NB4 (cell line): ENCODE results near the gene NCOA6.
"Not testable (repeated sequence)": the region's sequence is repeated elsewhere in the genome, so short reads cannot be mapped to it uniquely, and the experiment has no call there.

Source experiments
- DNase-seq: peaks from one replicate; pipeline ENCODE4 v3.0.0; 2010; ENCODE audit warnings: low read depth
- H3K4me3 ChIP-seq: one replicate; pipeline ENCODE4 v1.5.1; 2011; ENCODE audit warnings: mild to moderate bottlenecking, low read depth, low read length, moderate library complexity
- MAX ChIP-seq: IDR thresholded peaks from 2 replicates; pipeline ENCODE4 v1.6.1; 2011; ENCODE audit warnings: low read depth, low read length
- MYC ChIP-seq: IDR thresholded peaks from 2 replicates; pipeline ENCODE4 v1.6.1; 2011; ENCODE audit warnings: low read depth, low read length
- POLR2A ChIP-seq: IDR thresholded peaks from 2 replicates; pipeline ENCODE4 v1.6.1; 2011; ENCODE audit warnings: mild to moderate bottlenecking; ENCODE audit not compliant: insufficient read length; ENCODE audit errors: extremely low read depth
- TF ChIP-seq, protein P1 (sequence below): IDR thresholded peaks from one replicate; pipeline ENCODE4 v1.5.1; 2012; ENCODE audit warnings: low read depth, low read length

The NCOA6 gene

GRCh38 chr20:34729416-34729815, 96.0 kb downstream of the NCOA6 start:
- TF ChIP-seq MAX (no peak), MYC (no peak), POLR2A (no peak)
- TF ChIP-seq, protein P1, sequence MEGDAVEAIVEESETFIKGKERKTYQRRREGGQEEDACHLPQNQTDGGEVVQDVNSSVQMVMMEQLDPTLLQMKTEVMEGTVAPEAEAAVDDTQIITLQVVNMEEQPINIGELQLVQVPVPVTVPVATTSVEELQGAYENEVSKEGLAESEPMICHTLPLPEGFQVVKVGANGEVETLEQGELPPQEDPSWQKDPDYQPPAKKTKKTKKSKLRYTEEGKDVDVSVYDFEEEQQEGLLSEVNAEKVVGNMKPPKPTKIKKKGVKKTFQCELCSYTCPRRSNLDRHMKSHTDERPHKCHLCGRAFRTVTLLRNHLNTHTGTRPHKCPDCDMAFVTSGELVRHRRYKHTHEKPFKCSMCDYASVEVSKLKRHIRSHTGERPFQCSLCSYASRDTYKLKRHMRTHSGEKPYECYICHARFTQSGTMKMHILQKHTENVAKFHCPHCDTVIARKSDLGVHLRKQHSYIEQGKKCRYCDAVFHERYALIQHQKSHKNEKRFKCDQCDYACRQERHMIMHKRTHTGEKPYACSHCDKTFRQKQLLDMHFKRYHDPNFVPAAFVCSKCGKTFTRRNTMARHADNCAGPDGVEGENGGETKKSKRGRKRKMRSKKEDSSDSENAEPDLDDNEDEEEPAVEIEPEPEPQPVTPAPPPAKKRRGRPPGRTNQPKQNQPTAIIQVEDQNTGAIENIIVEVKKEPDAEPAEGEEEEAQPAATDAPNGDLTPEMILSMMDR = no peak
- no peak for DNase-seq
- no peak overlapping the region for H3K4me3 ChIP-seq

DNA sequence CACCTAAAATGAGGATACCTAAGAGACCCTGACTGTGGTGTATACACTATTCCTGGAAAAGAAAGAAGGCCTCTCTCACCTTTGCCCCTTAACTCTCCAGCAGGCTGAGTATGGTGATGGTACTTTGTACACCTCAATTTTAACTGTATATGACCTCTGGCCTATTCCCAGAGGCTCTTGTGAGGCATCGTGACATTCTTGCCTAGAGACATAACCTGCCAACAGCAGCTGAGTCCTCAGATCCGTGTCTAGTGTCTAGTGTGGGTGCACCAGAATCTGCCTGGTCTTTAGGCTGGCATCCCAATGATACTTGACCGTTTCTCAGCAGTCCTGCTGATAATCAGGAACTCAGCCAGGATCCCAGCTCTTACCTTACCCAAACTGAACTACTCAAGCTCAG, 101.3 kb downstream of the NCOA6 start:
- H3K4me3 ChIP-seq = no peak overlapping the region
- TF ChIP-seq, protein P1 = no peak
- TF ChIP-seq POLR2A = no peak
- no peak for TF ChIP-seq MYC
- no peak for TF ChIP-seq MAX
- DNase-seq = no peak

DNA sequence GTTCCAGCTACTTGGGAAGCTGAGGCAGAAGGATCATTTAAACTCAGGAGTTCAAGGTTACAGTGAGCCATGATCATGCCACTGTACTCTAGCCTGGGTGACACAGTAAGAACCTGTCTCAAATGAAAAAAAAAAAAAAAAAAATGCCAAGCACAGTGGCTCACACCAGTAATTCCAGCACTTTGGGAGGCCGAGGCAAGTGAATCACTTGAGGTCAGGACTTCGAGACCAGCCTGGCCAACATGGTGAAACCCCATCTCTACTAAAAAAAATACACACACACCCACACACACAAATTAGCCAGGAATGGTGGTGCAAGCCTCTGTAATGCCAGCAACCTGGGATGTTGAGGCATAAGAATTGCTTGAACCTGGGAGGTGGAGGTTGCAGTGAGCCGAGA, 102.9 kb downstream of the NCOA6 start:
- not testable (repeated sequence) for H3K4me3 ChIP-seq, DNase-seq

- no peak for TF ChIP-seq MAX
- TF ChIP-seq POLR2A = no peak
- TF ChIP-seq MYC = no peak
- TF ChIP-seq, protein P1 = no peak
- DNase-seq = no peak
- no peak overlapping the region for H3K4me3 ChIP-seq
These were observed 105.2 kb downstream of the NCOA6 start for GRCh38 chr20:34720266-34720665.

DNA sequence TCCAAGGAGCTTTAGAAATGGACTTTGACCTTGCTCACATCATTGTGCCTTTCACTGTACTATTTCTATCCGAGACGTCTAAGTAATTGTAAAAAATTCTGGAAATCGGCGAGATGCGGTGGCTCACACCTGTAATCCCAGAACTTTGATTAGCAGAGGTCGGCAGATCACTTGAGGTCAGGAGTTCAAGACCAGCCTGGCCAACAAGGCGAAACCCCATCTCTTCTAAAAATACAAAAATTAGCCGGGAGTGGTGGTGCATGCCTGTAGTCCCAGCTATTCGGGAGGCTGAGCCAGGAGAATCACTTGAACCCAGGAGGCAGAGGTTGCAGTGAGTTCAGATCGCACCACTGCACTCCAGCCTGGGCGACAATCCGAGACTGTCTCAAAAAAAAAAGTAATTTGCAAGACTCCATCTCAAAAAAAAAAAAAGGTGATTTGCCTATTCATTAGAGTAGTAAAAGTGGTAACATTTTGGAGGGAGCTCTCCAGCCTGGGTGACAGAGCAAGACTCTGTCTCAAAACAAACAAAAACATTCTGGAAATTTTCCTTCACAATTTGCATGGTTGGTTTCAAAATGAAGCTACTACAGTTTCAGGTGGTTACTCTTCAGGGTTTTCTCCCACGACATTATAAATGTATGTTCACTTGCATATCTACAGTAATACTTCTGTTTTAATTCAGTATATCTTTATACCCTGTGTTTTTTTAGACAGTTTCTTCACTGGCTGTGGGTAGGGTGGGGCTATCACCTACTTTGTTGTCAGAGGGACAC, 106.0 kb downstream of the NCOA6 start:
- not testable (repeated sequence) for DNase-seq, H3K4me3 ChIP-seq

DNA sequence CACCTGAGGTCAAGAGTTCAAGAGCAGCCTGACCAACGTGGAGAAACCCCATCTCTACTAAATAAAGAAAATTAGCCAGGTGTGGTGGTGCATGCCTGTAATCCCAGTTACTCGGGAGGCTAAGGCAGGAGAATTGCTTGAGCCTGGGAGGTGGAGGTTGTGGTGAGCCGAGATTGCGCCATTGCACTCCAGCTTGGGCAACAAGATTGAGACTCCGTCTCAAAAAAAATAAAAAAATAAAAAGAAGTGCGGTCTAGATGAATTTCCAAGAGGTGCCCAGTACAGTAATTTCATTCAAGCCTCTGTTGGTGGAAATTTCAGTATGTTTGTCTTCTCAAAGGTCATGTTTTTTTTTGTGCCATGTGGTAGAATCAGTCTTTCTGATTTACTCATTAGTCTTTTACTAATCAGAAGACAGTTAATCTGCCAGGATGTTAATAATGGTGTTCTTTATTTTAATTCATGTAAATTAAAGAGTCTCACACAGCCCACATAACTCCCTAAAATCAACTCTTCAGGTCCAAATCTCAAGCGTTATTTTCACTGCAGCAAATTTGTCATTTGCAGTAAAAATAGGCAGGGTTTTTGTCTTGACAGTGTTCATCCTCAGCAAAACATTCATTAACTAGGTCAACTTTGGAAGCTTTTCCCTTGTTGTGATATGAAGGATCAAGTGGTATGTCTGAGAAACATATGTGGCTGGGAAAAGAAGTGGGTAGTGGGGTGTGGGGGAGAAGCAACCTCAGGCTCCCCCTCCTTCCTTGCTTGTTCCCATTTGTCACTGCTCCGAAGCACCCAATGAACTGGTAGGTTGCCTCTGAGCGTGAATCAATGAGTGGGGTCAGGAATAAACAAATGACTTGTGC, 108.0 kb downstream of the NCOA6 start:
- DNase-seq = no peak
- H3K4me3 ChIP-seq = no peak overlapping the region
- TF ChIP-seq MAX (no peak), POLR2A (no peak), MYC (no peak)
- TF ChIP-seq, protein P1 = no peak
